ENCODE results near the gene EIF3I. TPM values are rescaled to one million over a fixed set of nuclear protein-coding genes. Genes with fewer than 3 reads are reported as not detected.
A peak's percentile ranks its signal among the peaks of the same experiment; 100 is the strongest.

Gene EIF3I
- total and polyA plus RNA-seq, 3 donors from 2014 or later: 97.7 to 140 (median 140) TPM

DNA sequence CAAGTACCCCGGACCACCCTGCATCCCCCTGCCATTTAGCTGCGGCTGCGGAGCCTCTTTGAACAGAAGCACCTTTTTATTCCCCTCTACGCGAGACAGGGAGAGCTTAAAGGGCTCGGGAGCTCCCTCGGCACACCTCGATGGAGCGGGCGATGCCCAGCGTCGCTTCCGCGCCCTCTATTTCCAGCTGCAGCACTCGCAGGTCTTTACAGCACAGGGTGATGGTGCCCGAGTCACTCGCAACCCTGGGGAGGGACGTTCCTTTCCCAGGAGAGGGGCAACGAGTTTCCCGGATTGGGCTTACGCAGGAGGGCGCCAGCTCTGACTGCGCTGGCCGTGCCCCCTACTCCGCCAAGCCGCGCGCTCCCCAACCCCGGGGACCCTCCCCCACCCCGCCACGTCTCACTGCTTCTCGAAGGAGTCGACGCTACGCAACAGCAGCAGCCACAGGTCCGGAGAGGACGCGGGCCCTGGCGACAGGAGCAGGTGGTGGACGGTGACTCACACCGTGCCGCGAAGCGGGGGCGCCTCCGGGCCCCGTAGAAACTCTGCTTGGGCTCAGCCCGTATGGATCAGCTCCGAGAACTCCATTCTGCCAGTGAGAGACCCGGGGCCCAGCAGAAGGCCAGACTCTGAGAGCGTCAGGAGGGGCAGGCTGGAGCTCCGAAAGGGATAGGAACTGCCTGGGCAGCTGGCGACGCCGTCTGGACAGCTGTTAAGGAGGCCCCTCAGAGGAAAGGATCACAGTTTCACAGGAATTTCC lies 19.0 kb downstream of the EIF3I start:
- H3K9me3 ChIP-seq: no peaks in the 10 kb centered on the region
- 1 to 5% methylated on average over 4 to 51 of the region's 55 CpGs for WGBS, 2 donors
- no peaks in the 10 kb centered on the region for H3K27me3 ChIP-seq
- peak; percentile 67 for DNase-seq
- peaks cover 30% of the 10 kb centered on the region for H3K4me1 ChIP-seq
- H3K4me3 ChIP-seq: peak overlapping the region; percentile 47 to 80
- intact Hi-C loops (cut with DNase I; ENCODE audit: low total_unique reads): loop anchor here (10.0 kb wide), 1 partner anchor 94 kb away; the partner anchor contains the start of gene MARCKSL1
- peak overlapping the region; percentile 74 to 87 for H3K27ac ChIP-seq
- TF ChIP-seq, protein P1, sequence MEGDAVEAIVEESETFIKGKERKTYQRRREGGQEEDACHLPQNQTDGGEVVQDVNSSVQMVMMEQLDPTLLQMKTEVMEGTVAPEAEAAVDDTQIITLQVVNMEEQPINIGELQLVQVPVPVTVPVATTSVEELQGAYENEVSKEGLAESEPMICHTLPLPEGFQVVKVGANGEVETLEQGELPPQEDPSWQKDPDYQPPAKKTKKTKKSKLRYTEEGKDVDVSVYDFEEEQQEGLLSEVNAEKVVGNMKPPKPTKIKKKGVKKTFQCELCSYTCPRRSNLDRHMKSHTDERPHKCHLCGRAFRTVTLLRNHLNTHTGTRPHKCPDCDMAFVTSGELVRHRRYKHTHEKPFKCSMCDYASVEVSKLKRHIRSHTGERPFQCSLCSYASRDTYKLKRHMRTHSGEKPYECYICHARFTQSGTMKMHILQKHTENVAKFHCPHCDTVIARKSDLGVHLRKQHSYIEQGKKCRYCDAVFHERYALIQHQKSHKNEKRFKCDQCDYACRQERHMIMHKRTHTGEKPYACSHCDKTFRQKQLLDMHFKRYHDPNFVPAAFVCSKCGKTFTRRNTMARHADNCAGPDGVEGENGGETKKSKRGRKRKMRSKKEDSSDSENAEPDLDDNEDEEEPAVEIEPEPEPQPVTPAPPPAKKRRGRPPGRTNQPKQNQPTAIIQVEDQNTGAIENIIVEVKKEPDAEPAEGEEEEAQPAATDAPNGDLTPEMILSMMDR (IDR thresholded peaks at IDR 0.05): no peak
- TF ChIP-seq POLR2A (IDR thresholded peaks at IDR 0.05): no peak
- no peaks in the 10 kb centered on the region for H3K36me3 ChIP-seq (ENCODE audit: low read depth, missing control alignments)

DNA sequence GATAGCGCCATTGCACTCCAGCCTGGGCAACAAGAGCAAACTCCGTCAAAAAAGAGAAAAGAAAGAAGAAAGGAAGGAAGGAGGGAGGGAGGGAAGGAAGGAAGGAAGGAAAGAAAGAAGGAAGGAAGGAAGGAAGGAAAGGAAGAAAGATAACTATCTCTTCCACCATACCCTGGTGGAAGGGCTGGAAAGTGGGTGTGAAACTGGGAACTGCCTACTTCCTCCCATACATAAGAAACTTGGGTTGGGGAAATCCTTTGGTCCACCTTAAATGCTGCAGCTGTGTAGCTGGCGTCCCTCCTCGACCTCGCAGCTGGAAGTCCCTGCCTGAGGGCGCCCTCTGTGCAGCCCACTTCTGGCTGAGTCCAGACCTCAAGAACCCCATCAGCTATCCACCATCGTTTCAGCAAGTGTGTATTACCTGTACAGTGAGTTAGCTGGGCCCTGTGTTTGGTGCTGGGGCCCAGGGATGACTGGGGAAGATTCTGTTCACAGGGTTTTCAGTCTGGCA lies 20.2 kb downstream of the EIF3I start:
- Histone ChIP-seq H3K27me3 (no peaks in the 10 kb centered on the region), H3K36me3 (ENCODE audit: low read depth, missing control alignments) (no peaks in the 10 kb centered on the region), H3K4me1 (peaks cover 24% of the 10 kb centered on the region), H3K27ac (no peak overlapping the region), H3K9me3 (no peaks in the 10 kb centered on the region), H3K4me3 (no peak overlapping the region)
- WGBS, 2 donors: 30% methylated on average over 5 to 7 of the region's 7 CpGs
- intact Hi-C loops (cut with DNase I; ENCODE audit: low total_unique reads): loop anchor here (10.0 kb wide), 1 partner anchor 92 kb away; the partner anchor contains the start of gene MARCKSL1
- no peak for TF ChIP-seq POLR2A (IDR thresholded peaks at IDR 0.05)
- TF ChIP-seq, protein P1 (IDR thresholded peaks at IDR 0.05): no peak
- peak; percentile 28 for DNase-seq

DNA sequence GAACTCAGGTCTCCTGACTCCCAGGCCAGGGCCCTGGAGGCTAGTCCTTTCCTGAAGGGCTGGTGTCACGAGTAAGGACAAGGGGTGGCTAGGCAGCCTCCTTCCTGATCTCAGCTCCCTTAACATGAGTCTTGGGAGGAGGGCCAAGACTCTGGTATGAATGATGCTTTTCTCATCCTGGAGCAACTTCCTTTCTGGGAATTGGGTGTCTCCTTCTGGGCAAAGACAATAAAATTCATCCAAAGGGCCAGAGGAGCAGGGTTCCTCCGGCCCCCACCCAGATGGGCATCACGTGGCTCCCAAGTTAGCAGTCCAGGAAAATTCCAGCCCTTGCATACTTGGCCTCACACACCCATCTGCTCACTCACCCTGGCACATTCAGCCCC lies 24.7 kb downstream of the EIF3I start, which contains the start of gene FAM167B:
TSS of gene FAM167B (plus strand) at position 335 of the 386 bp plus-strand sequence. CDS start 200 bp downstream, outside the sequence.
- DNase-seq: peak; percentile 42
- H3K4me1 ChIP-seq: peaks cover 37% of the 10 kb centered on the region
- WGBS, 2 donors: 60 to 68% methylated on average over 3 of the region's 3 CpGs
- no peaks in the 10 kb centered on the region for H3K27me3 ChIP-seq
- intact Hi-C loops (cut with DNase I; ENCODE audit: low total_unique reads): loop anchor here (10.0 kb wide), 1 partner anchor 88 kb away; the partner anchor contains the start of gene MARCKSL1
- H3K9me3 ChIP-seq: no peaks in the 10 kb centered on the region
- H3K4me3 ChIP-seq: peak within 1 kb of the TSS in 1 of 2 donors; percentile 27
- no peaks in the 10 kb centered on the region for H3K36me3 ChIP-seq (ENCODE audit: low read depth, missing control alignments)
- peak within 1 kb of the TSS; percentile 18 to 52 for H3K27ac ChIP-seq
- no peak for TF ChIP-seq POLR2A (IDR thresholded peaks at IDR 0.05)
- TF ChIP-seq, protein P1 (IDR thresholded peaks at IDR 0.05): no peak

DNA sequence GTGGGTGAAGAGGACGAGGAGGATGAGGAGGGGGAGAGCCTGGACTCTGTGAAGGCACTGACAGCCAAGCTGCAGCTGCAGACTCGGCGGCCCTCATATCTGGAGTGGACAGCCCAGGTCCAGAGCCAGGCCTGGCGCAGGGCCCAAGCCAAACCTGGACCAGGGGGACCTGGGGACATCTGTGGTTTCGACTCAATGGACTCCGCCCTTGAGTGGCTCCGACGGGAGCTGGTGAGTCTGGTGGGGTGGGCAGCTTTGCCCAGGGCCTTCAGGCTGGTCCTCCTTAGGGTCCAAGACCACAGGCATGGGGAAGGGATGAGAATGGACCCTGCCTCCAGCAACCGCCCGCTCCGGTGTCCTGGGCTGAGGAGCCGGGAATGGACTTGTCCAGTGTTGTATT lies 25.2 kb downstream of the EIF3I start:
- DNase-seq: no peak
- TF ChIP-seq, protein P1 (IDR thresholded peaks at IDR 0.05): no peak
- no peak for TF ChIP-seq POLR2A (IDR thresholded peaks at IDR 0.05)
- Histone ChIP-seq H3K27ac (peak overlapping the region; percentile 18 to 52), H3K4me3 (no peak overlapping the region), H3K36me3 (ENCODE audit: low read depth, missing control alignments) (no peaks in the 10 kb centered on the region), H3K9me3 (no peaks in the 10 kb centered on the region), H3K4me1 (peaks cover 40% of the 10 kb centered on the region), H3K27me3 (no peaks in the 10 kb centered on the region)
- WGBS, 2 donors: 64 to 81% methylated on average over 8 to 11 of the region's 12 CpGs
- intact Hi-C loops (cut with DNase I; ENCODE audit: low total_unique reads): loop anchor here (10.0 kb wide), 1 partner anchor 87 kb away; the partner anchor contains the start of gene MARCKSL1
